Measurements from ENCODE around the gene DHRSX.
"Not testable (repeated sequence)": the region's sequence is repeated elsewhere in the genome, so short reads cannot be mapped to it uniquely, and the experiment has no call there.

DHRSX gene

GRCh38 chrX:2373615-2374014, 127.2 kb downstream of the DHRSX start:
- no peak for ATAC-seq
- TF ChIP-seq TCF4 (CRISPR knock-in tag; IDR thresholded peaks at IDR 0.05; ENCODE audit: borderline replicate concordance) (no peak), ZFP3 (CRISPR knock-in tag; IDR thresholded peaks at IDR 0.05) (no peak)

- no peak for TF ChIP-seq SNAI2 (CRISPR knock-in tag; IDR thresholded peaks at IDR 0.05)
- no peak for TF ChIP-seq ZFP3 (CRISPR knock-in tag; IDR thresholded peaks at IDR 0.05)
- no peak for TF ChIP-seq TOX (CRISPR knock-in tag; IDR thresholded peaks at IDR 0.05; ENCODE audit: borderline replicate concordance)
- no peak for TF ChIP-seq RARB (CRISPR knock-in tag; IDR thresholded peaks at IDR 0.05)
- no peak for TF ChIP-seq OSR1 (CRISPR knock-in tag; IDR thresholded peaks at IDR 0.05)
- no peak for TF ChIP-seq ZNF70 (CRISPR knock-in tag; IDR thresholded peaks at IDR 0.05)
- no peak for TF ChIP-seq POU6F1 (CRISPR knock-in tag; IDR thresholded peaks at IDR 0.05; ENCODE audit: borderline replicate concordance, low read depth)
- no peak for TF ChIP-seq ZC3H10 (CRISPR knock-in tag; IDR thresholded peaks at IDR 0.05)
- TF ChIP-seq PPARA (CRISPR knock-in tag; IDR thresholded peaks at IDR 0.05; ENCODE audit: borderline replicate concordance): no peak
- TF ChIP-seq BACH2 (CRISPR knock-in tag; IDR thresholded peaks at IDR 0.05; ENCODE audit: borderline replicate concordance): no peak
- no peak for TF ChIP-seq GLIS3 (CRISPR knock-in tag; IDR thresholded peaks at IDR 0.05)
- no peak for ATAC-seq
These were observed 129.6 kb downstream of the DHRSX start for GRCh38 chrX:2371026-2371711.

- TF ChIP-seq, protein P1, sequence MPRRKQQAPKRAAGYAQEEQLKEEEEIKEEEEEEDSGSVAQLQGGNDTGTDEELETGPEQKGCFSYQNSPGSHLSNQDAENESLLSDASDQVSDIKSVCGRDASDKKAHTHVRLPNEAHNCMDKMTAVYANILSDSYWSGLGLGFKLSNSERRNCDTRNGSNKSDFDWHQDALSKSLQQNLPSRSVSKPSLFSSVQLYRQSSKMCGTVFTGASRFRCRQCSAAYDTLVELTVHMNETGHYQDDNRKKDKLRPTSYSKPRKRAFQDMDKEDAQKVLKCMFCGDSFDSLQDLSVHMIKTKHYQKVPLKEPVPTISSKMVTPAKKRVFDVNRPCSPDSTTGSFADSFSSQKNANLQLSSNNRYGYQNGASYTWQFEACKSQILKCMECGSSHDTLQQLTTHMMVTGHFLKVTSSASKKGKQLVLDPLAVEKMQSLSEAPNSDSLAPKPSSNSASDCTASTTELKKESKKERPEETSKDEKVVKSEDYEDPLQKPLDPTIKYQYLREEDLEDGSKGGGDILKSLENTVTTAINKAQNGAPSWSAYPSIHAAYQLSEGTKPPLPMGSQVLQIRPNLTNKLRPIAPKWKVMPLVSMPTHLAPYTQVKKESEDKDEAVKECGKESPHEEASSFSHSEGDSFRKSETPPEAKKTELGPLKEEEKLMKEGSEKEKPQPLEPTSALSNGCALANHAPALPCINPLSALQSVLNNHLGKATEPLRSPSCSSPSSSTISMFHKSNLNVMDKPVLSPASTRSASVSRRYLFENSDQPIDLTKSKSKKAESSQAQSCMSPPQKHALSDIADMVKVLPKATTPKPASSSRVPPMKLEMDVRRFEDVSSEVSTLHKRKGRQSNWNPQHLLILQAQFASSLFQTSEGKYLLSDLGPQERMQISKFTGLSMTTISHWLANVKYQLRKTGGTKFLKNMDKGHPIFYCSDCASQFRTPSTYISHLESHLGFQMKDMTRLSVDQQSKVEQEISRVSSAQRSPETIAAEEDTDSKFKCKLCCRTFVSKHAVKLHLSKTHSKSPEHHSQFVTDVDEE (CRISPR knock-in tag; IDR thresholded peaks at IDR 0.05): no peak
- TF ChIP-seq ZFP3 (CRISPR knock-in tag; IDR thresholded peaks at IDR 0.05) (no peak), PPARA (CRISPR knock-in tag; IDR thresholded peaks at IDR 0.05; ENCODE audit: borderline replicate concordance) (no peak), ZNF70 (CRISPR knock-in tag; IDR thresholded peaks at IDR 0.05) (no peak), ARNTL (CRISPR knock-in tag; IDR thresholded peaks at IDR 0.05; ENCODE audit: borderline replicate concordance, low read depth) (no peak)
- peak; percentile 56 for ATAC-seq
These were observed 130.3 kb downstream of the DHRSX start for GRCh38 chrX:2370456-2370855.

DNA sequence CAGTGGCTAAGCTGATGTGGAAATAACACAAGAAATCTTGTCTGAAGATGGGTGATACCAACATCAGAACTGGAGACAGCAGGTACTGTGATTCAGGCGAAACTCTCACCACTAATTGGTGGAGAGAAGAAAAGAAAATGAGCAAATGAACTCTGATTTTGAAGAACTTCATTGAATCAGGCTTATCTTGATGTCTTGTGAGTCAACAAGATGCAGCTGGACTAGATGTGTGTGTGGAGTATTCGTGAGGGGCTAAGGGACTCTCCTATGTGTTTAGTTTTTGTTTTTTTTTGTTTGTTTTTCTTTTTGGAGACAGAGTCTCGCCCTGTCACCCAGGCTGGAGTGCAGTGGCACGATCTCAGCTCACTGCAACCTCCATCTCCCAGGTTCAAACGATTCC, 131.6 kb downstream of the DHRSX start:
- no peak for ATAC-seq
- TF ChIP-seq ZNF565 (CRISPR knock-in tag; conservative IDR thresholded peaks at IDR 0.05; ENCODE audit: low read depth): no peak

DNA sequence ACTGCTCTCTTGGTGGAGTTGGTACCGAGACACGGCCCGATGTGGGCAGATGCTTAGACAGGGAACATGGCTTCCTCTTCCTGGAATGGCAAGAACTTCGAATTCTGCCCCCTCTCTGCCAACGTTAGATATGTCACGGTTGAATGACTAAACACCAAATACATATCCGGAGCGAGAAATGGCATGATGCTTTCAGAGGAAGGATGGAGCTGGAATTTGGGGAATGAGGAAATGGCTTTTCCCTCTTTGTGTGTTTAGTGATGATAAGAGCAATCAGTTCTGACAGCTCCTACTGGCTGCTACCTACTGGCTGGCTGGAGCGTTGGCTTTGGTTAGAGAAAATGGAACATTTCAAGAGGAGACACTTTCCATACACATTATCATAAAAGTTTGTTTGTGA, 140.0 kb downstream of the DHRSX start:
- no peak for TF ChIP-seq ZC3H10 (CRISPR knock-in tag; IDR thresholded peaks at IDR 0.05)

GRCh38 chrX:2359522-2359921, 141.3 kb downstream of the DHRSX start:
- not testable (repeated sequence) for ATAC-seq

More for the DNA sequence above, 140.0 kb downstream of the DHRSX start:
- peak; percentile 55; the same call in 1 of the 3 replicates for ATAC-seq

DNA sequence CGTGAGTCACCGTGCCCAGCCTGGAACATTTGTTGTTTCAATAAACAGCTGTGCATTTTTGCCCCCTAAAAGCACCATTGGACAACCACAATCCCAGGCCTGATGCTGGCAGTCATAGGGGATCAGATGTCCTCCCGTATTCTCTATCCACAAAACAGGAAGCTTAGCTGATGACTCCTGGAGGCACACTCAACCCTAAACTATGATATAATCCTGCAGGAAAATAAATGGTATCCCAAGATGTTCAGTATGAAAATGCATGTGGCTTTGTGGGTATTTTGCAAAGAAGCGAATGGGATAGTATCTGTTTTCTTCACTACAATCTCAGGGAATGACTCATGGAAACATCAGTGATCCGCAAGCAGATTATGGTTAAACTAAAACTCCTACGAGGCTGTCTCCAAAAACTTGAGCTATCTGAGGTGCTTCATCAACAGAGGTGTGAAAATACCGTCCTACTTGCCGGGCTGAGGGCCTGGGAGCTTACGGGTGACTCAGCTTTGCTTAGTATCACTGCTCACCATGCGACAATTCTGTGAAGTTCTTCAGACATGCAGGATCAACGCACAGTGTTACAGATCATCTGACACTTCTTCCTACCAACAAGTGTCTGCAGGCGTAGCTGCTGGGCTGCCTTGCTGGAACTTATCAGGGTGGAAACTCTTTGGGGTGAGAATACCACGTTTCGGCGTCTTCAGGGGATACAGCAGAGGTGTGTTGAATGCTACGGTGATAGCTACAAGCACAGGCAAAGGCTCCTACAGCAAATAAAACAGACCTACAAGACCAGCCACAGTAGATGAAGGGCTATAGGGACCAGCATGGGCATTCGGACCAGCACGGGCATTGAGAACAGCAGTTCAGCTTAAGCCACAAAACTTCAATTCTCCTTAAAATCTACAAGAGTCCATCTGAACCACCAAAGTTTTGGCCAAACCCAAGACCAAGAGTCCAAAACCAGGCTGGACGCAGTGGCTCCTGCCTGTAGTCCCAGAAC, 148.5 kb downstream of the DHRSX start:
- ATAC-seq: peak; percentile 89
- TF ChIP-seq ZFP3 (CRISPR knock-in tag; IDR thresholded peaks at IDR 0.05): peak; percentile 90
- no peak for TF ChIP-seq ISL1 (CRISPR knock-in tag; IDR thresholded peaks at IDR 0.05)

Data from SK-N-SH treated with all-trans-retinoic acid at 6 μM for 48 hours (cell line).